ENCODE data around the gene TP73.

- TF ChIP-seq EZH2 (IDR thresholded peaks at IDR 0.05; ENCODE audit: insufficient read depth, poor library complexity, severe bottlenecking): no peak
- no peak for TF ChIP-seq EZH2phosphoT487 (IDR thresholded peaks at IDR 0.05; ENCODE audit: insufficient read depth, low read depth)
Observed at GRCh38 chr1:3664700-3665375, 12.5 kb downstream of the TP73 start.

Data from GM23248 (cell line).